Fibroblast of mammary gland (primary cell): Measurements from ENCODE around the gene PLXDC2.

Experiments
- DNase-seq: peaks from one replicate; pipeline ENCODE4 v3.0.0-alpha.2; 2010; ENCODE audit warnings: low read depth
- H3K4me3 ChIP-seq: 2 replicates; pipeline ENCODE4 v1.5.1; 2011; ENCODE audit warnings: low read depth, mild to moderate bottlenecking, low read length, moderate library complexity; ENCODE audit not compliant: control insufficient read depth
- CTCF ChIP-seq: conservative IDR thresholded peaks from 2 replicates; pipeline ENCODE4 v1.5.1; 2011; ENCODE audit warnings: low read depth, low read length, inconsistent platforms; ENCODE audit not compliant: control insufficient read depth, insufficient read depth

Gene PLXDC2

GRCh38 chr10:20146004-20146403, 329.8 kb downstream of the PLXDC2 start:
- TF ChIP-seq CTCF, result no peak
- no peak for DNase-seq
- H3K4me3 ChIP-seq, result no peak overlapping the region

GRCh38 chr10:20147684-20148083, 331.5 kb downstream of the PLXDC2 start:
- no peak for DNase-seq
- no peak for TF ChIP-seq CTCF
- H3K4me3 ChIP-seq, result no peak overlapping the region

DNA sequence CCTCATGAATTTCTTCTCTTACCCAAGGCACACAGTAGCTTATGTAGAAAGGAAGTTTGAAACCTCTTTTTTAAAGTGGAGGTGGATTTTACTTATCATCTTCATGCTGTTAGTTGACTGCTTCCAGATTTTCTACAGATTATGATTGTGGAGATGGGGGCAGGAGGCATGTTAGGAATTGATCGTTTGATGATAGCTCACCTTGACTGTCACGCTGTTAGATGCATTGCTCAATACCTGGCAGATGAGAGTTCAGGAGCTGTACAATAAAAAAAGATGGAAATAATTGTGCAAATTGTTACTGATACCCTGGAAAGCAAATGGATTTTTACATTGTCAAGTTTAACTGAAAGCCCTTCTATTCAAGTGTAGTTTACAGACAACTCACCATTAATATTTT, 340.3 kb downstream of the PLXDC2 start:
- DNase-seq, result no peak
- H3K4me3 ChIP-seq, result no peak overlapping the region
- no peak for TF ChIP-seq CTCF

- DNase-seq, result no peak
- H3K4me3 ChIP-seq, result no peak overlapping the region
- TF ChIP-seq CTCF, result no peak
These were observed 341.1 kb downstream of the PLXDC2 start for GRCh38 chr10:20157314-20157713.

- no peak for DNase-seq
- H3K4me3 ChIP-seq, result no peak overlapping the region
- TF ChIP-seq CTCF, result no peak
These were observed 341.9 kb downstream of the PLXDC2 start for GRCh38 chr10:20158086-20158485.

GRCh38 chr10:20162123-20162522, 345.9 kb downstream of the PLXDC2 start:
- H3K4me3 ChIP-seq, result no peak overlapping the region
- TF ChIP-seq CTCF, result no peak
- no peak for DNase-seq

DNA sequence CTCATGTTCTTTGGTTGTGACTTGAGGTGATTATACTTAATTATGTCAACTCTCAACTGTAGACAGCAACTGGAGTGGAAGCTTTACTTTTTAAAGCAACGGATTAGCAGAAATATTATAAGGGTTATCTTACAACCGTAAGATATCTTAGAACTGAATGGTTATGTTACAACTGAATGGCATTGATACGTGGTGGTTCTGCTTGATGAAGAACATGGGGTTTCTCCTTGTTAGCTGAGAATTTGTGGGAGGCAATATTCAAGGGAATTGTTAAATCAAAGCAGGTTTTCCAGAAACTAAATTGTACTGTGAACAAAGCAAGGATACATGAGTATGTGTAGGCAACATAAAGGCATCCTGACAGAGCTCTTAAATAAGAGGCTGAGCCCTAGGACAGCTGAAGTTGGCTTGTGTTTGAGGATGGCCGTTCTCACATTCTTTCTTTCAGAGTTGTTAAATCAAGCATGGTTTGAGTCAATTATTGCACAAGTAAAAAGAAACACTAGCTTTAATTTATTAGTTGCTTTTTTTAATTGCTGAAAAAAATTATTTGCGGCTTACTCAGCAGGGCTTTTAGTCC, 350.0 kb downstream of the PLXDC2 start:
- no peak overlapping the region for H3K4me3 ChIP-seq
- TF ChIP-seq CTCF, result no peak
- no peak for DNase-seq
